Upper lobe of right lung (tissue), 1 donor: ENCODE measurements around the gene RIN3. TPM values are rescaled to one million over a fixed set of nuclear protein-coding genes. Genes with fewer than 3 reads are reported as not detected.

Source experiments
- ATAC-seq: fragments of 200-7000 bp; cut with Tn5 transposase; one replicate; pipeline ENCODE4 v1.9.1; 2020; ENCODE audit warnings: mild to moderate bottlenecking, moderate library complexity
- DNase-seq: peaks from one replicate; pipeline ENCODE4 v3.0.0-alpha.2; 2020
- H3K27ac ChIP-seq: fragments of 200-600 bp; one replicate; pipeline ENCODE4 v1.8.0; 2022
- H3K27me3 ChIP-seq: fragments of 200-600 bp; one replicate; pipeline ENCODE4 v1.8.0; 2022; ENCODE audit warnings: mild to moderate bottlenecking
- H3K36me3 ChIP-seq: fragments of 200-600 bp; one replicate; pipeline ENCODE4 v1.8.0; 2022
- H3K4me1 ChIP-seq: fragments of 200-600 bp; one replicate; pipeline ENCODE4 v1.8.0; 2022
- H3K4me3 ChIP-seq: fragments of 200-600 bp; one replicate; pipeline ENCODE4 v1.8.0; 2022; ENCODE audit warnings: mild to moderate bottlenecking
- H3K9me3 ChIP-seq: fragments of 200-600 bp; one replicate; pipeline ENCODE4 v1.8.0; 2022
- intact Hi-C: fragments of 100-400 bp; cut with DNase I; formaldehyde crosslinking; loops from one replicate; pipeline ENCODE4 v1.11.0; 2022
- total RNA-seq: library from RNA; stranded (reverse); fragmentation: NEBNext Ultra II Directional; extraction: Animal tissue kit (Norgen Biotek cat#: 25700); gene quantifications from one replicate; pipeline ENCODE4 v1.2.1, GENCODE V29; 2021
- TF ChIP-seq, protein P1 (sequence below): fragments of 200-600 bp; IDR thresholded peaks from one replicate; pipeline ENCODE4 v1.8.0; 2022; ENCODE audit warnings: antibody characterized with exemption
- donor health status: DM: no; HTN: yes; CAD: no; lungs with severe emphysema.

Gene RIN3
- total RNA-seq, 1 donor from 2014 or later, result 56.0 TPM

DNA sequence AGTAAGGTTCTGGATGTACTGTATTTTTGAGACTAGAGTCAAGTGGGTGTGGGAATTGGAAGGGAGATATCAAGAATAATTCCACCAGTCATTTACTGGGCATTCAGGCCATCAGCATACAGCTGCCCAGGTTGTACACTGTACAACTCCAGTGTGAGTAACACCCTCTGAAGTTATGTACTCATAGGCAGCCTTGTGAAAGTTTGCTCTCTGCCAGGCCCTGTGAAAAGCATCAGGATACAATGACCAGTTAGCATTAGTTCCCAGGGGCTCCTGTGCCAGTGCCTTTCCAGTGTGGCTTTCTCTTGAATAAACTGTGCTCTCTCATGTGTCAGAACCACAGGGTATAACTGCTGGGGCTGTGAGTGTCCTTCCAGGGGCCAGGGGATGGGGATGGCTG, 145.1 kb downstream of the RIN3 start:
- no peak overlapping the region for H3K4me3 ChIP-seq
- peak overlapping the region; percentile 67 for H3K27ac ChIP-seq
- H3K36me3 ChIP-seq, result peaks cover 35% of the 10 kb centered on the region
- no peak for ATAC-seq
- no peak for DNase-seq
- TF ChIP-seq, protein P1, sequence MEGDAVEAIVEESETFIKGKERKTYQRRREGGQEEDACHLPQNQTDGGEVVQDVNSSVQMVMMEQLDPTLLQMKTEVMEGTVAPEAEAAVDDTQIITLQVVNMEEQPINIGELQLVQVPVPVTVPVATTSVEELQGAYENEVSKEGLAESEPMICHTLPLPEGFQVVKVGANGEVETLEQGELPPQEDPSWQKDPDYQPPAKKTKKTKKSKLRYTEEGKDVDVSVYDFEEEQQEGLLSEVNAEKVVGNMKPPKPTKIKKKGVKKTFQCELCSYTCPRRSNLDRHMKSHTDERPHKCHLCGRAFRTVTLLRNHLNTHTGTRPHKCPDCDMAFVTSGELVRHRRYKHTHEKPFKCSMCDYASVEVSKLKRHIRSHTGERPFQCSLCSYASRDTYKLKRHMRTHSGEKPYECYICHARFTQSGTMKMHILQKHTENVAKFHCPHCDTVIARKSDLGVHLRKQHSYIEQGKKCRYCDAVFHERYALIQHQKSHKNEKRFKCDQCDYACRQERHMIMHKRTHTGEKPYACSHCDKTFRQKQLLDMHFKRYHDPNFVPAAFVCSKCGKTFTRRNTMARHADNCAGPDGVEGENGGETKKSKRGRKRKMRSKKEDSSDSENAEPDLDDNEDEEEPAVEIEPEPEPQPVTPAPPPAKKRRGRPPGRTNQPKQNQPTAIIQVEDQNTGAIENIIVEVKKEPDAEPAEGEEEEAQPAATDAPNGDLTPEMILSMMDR, result no peak
- no peaks in the 10 kb centered on the region for H3K9me3 ChIP-seq
- no peaks in the 10 kb centered on the region for H3K27me3 ChIP-seq
- intact Hi-C loops, result no loop called here
- peaks cover 42% of the 10 kb centered on the region for H3K4me1 ChIP-seq

DNA sequence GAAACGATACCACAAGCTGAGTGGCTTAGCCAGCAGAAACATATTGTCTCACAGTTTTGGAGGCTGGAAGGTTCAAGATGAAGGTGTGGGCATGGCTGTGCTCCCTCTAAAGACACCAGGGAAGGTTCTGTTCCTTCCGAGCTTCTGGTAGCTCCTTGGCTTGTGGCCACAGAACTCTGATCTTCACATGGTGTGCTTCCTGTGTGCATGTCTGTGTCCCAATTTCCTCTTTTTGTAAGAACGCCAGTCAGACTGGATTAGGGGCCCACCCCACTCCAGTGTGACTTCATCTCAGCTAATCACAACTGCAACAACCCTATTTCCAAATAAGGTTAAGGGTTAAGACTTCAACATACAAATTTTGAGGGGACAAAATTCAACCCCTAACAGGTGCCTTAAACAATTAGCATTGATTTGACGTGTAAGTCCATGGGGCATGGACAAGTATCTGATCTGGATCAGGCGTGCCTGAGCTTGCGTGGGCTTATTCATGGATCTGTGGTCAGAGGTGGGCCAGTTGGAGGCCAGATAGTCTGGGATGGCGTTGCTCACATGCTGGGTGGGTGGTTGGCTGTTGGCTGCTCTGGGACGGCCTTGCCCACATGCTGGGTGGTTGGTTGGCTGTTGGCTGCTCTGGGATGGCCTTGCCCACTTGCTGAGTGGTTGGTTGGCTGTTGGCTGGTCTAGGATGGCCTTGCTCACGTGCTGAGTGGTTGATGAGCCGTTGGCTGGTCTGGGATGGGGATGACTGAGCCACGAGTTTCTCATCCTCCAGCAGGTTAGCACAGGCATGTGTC, 146.4 kb downstream of the RIN3 start:
- intact Hi-C loops, result no loop called here
- DNase-seq, result peak; percentile 72

DNA sequence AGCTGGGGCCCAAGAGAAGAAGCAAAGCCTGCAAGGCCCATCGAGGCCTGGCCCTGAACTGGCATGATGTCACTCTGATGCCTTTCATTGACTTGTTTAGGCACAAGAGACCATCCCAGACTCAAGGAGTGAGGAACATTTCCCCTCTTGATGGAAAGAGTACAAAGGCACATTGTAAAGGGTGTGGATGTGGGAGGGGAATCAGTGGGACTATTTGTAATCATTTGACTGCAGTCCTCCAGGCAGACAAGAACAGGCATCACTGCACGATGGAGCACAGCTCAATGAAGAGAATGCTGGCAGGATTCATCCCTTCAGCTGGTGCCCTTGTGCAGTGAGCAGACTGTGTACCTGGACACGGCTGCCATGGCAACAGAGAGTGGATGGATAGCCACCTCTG, 147.0 kb downstream of the RIN3 start:
- TF ChIP-seq, protein P1, result no peak
- no peak overlapping the region for H3K4me3 ChIP-seq
- intact Hi-C loops, result no loop called here
- H3K36me3 ChIP-seq, result peaks cover 35% of the 10 kb centered on the region
- H3K4me1 ChIP-seq, result peaks cover 43% of the 10 kb centered on the region
- no peak for ATAC-seq
- no peaks in the 10 kb centered on the region for H3K9me3 ChIP-seq
- no peaks in the 10 kb centered on the region for H3K27me3 ChIP-seq
- H3K27ac ChIP-seq, result peak overlapping the region; percentile 66
- no peak for DNase-seq

More for the DNA sequence above, 146.4 kb downstream of the RIN3 start:
- no peaks in the 10 kb centered on the region for H3K9me3 ChIP-seq
- TF ChIP-seq, protein P1, result no peak
- peaks cover 35% of the 10 kb centered on the region for H3K36me3 ChIP-seq
- no peak overlapping the region for H3K4me3 ChIP-seq
- peak; percentile 72 for ATAC-seq
- H3K4me1 ChIP-seq, result peaks cover 42% of the 10 kb centered on the region
- no peaks in the 10 kb centered on the region for H3K27me3 ChIP-seq
- H3K27ac ChIP-seq, result peak overlapping the region; percentile 67

DNA sequence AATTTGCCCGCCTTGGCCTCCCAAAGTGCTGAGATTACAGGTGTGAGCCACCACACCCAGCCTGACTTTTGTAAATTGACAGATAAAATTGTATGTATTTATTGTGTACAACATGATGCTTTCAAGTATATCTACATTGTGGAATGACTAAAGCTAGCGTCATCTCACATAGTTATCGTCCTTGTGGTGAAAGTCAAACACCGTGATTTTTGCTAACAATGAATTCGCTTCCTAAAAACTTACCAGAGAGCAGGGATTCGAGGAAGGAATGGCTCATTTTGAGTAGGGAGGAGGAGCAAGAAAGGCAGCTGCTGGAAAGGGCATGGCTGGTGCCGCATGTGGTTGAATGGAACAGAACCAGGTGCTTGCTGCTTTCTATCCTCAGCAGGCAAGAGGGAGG, 149.5 kb downstream of the RIN3 start:
- DNase-seq, result no peak
- Histone ChIP-seq H3K36me3 (peaks cover 56% of the 10 kb centered on the region), H3K27ac (no peak overlapping the region), H3K27me3 (no peaks in the 10 kb centered on the region), H3K4me1 (peaks cover 27% of the 10 kb centered on the region), H3K4me3 (no peak overlapping the region), H3K9me3 (no peaks in the 10 kb centered on the region)
- TF ChIP-seq, protein P1, result no peak
- intact Hi-C loops, result no loop called here
- no peak for ATAC-seq

DNA sequence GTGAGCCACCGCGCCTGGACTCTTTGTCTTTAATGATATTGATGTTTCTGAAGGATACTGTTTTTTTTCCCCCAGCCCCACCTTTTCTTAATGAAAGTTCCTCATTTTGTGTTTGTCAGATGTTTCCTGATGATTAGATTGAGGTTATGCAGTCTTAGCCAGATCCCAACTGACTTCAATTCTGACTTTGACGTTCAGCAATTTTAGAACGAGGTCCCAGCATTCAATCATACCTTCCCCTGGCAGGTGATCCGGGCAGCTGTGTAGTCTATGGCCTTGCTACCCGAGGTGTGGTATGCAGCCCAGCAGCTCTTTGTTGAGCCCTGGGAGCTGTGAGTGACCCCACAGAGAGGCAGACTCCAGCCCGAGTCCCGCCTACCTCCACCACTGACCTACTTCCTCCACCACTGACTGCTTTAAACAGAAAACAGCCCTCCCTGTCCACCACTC, 152.1 kb downstream of the RIN3 start:
- Histone ChIP-seq H3K4me1 (peaks cover 15% of the 10 kb centered on the region), H3K27me3 (no peaks in the 10 kb centered on the region), H3K27ac (peak overlapping the region; percentile 17), H3K4me3 (no peak overlapping the region), H3K36me3 (peaks cover 54% of the 10 kb centered on the region), H3K9me3 (no peaks in the 10 kb centered on the region)
- TF ChIP-seq, protein P1, result no peak
- intact Hi-C loops, result no loop called here
- peak; percentile 75 for ATAC-seq
- no peak for DNase-seq
